NCI-H1436 (cell line): Measurements from ENCODE around the gene RASSF10.

ENCODE experiments used
- DNase-seq: peaks from one replicate; lab custom pipeline; 2025; lab: John Stamatoyannopoulos, UW

RASSF10 gene

GRCh38 chr11:12994476-12994875 lies 14.6 kb upstream of the RASSF10 start:
- no peak for DNase-seq

- DNase-seq, result no peak
Measured at GRCh38 chr11:12995188-12995587, 13.9 kb upstream of the RASSF10 start.

GRCh38 chr11:12995823-12996222 lies 13.3 kb upstream of the RASSF10 start:
- no peak for DNase-seq

GRCh38 chr11:12997168-12997567 lies 11.9 kb upstream of the RASSF10 start:
- no peak for DNase-seq

GRCh38 chr11:12998336-12998735 lies 10.8 kb upstream of the RASSF10 start:
- DNase-seq, result no peak

GRCh38 chr11:12999597-12999996 lies 9.5 kb upstream of the RASSF10 start:
- no peak for DNase-seq

- DNase-seq, result no peak
Measured at GRCh38 chr11:13000116-13000515, 9.0 kb upstream of the RASSF10 start.

GRCh38 chr11:13000721-13001120 lies 8.4 kb upstream of the RASSF10 start:
- no peak for DNase-seq

- DNase-seq, result no peak
Measured at GRCh38 chr11:13003736-13004493, 5.2 kb upstream of the RASSF10 start.

- DNase-seq, result no peak
Measured at GRCh38 chr11:13007182-13008060, 1.7 kb upstream of the RASSF10 start.

- DNase-seq, result no peak
Measured at GRCh38 chr11:13008061-13008435, 1.1 kb upstream of the RASSF10 start.

- DNase-seq, result no peak
Measured at GRCh38 chr11:13009476-13009920, 382 bp downstream of the RASSF10 start.

- DNase-seq, result peak; percentile 44
Measured at GRCh38 chr11:13009921-13010748, 1.0 kb downstream of the RASSF10 start.

GRCh38 chr11:13010749-13011465 lies 1.8 kb downstream of the RASSF10 start:
- DNase-seq, result no peak

GRCh38 chr11:13011466-13012055 lies 2.4 kb downstream of the RASSF10 start:
- DNase-seq, result no peak

GRCh38 chr11:13012056-13012661 lies 3.0 kb downstream of the RASSF10 start:
- DNase-seq, result no peak

- DNase-seq, result no peak
Measured at GRCh38 chr11:13013054-13013488, 4.0 kb downstream of the RASSF10 start.

- no peak for DNase-seq
Measured at GRCh38 chr11:13015753-13016152, 6.6 kb downstream of the RASSF10 start.

GRCh38 chr11:13016415-13016814 lies 7.3 kb downstream of the RASSF10 start:
- peak; percentile 39 for DNase-seq

GRCh38 chr11:13019313-13019712 lies 10.2 kb downstream of the RASSF10 start:
- DNase-seq, result no peak

GRCh38 chr11:13023423-13023822 lies 14.3 kb downstream of the RASSF10 start:
- DNase-seq, result no peak
